Vagina (tissue), 2 donors: Measurements from ENCODE around the gene ZNF662. TPM values are rescaled to one million over a fixed set of nuclear protein-coding genes. Genes with fewer than 3 reads are reported as not detected.

ENCODE experiments used
- DNase-seq, 2 donors: peaks; one replicate each; pipeline ENCODE4 v3.0.0-alpha.2; 2017; ENCODE audit errors: extremely low spot score in 2 of 2
- H3K27ac ChIP-seq: fragments of 200-600 bp; sonication (generic); one replicate; pipeline ENCODE4 v1.5.1; 2019
- H3K27me3 ChIP-seq: fragments of 200-600 bp; sonication (generic); one replicate; pipeline ENCODE4 v1.5.1; 2019
- H3K36me3 ChIP-seq, 2 donors: fragments of 200-600 bp; sonication (generic); one replicate each; pipeline ENCODE4 v1.5.1; 2017 to 2019
- H3K4me1 ChIP-seq: fragments of 200-600 bp; sonication (generic); one replicate; pipeline ENCODE4 v1.5.1; 2019
- H3K4me3 ChIP-seq, 2 donors: fragments of 200-600 bp; sonication (generic); 1 replicate in 1 of 2; 2 replicates in 1 of 2; pipeline ENCODE4 v1.5.1; 2016 to 2019
- H3K9me3 ChIP-seq: fragments of 200-600 bp; sonication (generic); one replicate; pipeline ENCODE4 v1.5.1; 2019
- POLR2A ChIP-seq, 2 donors: fragments of 450-650 bp; IDR thresholded peaks; one replicate each; pipeline ENCODE4 v1.6.1; 2017; ENCODE audit warnings: antibody characterized with exemption in 2 of 2, mild to moderate bottlenecking in 2 of 2, moderate library complexity in 2 of 2
- POLR2AphosphoS5 ChIP-seq, 2 donors: sonication (generic); formaldehyde crosslinking; IDR thresholded peaks; one replicate each; pipeline ENCODE4 v1.9.0; 2017; ENCODE audit warnings: antibody characterized with exemption in 2 of 2, mild to moderate bottlenecking in 2 of 2, low read depth in 1 of 2; ENCODE audit not compliant: insufficient read depth in 1 of 2
- intact Hi-C: fragments of 100-400 bp; cut with DNase I; formaldehyde crosslinking; loops from one replicate; pipeline ENCODE4 v1.15.1; 2023
- total RNA-seq: library from RNA; depleted of rRNA; stranded (reverse); fragments of >200 nt; gene quantifications from one replicate; pipeline ENCODE4 v1.2.3, GENCODE V29; 2016
- TF ChIP-seq, protein P1 (sequence below), 3 experiments: fragments of 450-650 bp in 2 of 3; fragments of 200-600 bp in 1 of 3; sonication (generic) in 1 of 3; IDR thresholded peaks; one replicate each; pipeline ENCODE4 v1.5.1; 2017 to 2019; ENCODE audit warnings: antibody characterized with exemption in 3 of 3, mild to moderate bottlenecking in 2 of 3, moderate library complexity in 2 of 3

The ZNF662 gene
- total RNA-seq, 1 donor from 2014 or later: 6.6 TPM

DNA sequence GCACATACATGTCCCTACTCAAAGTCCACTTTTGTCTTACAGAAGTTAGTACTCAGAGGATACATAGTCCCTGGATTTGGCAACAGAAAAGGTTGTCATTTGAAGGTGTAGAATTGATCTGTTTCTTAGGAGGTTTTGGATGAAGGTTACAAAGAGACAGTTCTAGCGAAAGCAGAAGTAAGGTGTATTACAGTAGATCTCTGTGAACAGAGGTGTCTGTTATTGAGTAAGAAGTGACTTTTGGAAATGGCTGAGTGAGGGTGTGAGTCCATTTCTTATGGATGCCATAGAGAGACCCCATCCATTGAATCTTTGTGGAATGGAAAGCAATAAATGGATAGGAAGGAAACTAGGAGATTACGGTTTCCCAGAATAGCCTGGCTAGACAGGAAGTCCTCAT, 5.6 kb downstream of the ZNF662 start:
- Histone ChIP-seq H3K4me1 (peaks cover 15% of the 10 kb centered on the region), H3K27ac (no peak overlapping the region), H3K36me3 (peaks cover 5 to 68% of the 10 kb centered on the region in 2 donors), H3K9me3 (peaks cover 34% of the 10 kb centered on the region), H3K27me3 (no peaks in the 10 kb centered on the region), H3K4me3 (no peak overlapping the region)
- no peak for DNase-seq
- TF ChIP-seq, protein P1, sequence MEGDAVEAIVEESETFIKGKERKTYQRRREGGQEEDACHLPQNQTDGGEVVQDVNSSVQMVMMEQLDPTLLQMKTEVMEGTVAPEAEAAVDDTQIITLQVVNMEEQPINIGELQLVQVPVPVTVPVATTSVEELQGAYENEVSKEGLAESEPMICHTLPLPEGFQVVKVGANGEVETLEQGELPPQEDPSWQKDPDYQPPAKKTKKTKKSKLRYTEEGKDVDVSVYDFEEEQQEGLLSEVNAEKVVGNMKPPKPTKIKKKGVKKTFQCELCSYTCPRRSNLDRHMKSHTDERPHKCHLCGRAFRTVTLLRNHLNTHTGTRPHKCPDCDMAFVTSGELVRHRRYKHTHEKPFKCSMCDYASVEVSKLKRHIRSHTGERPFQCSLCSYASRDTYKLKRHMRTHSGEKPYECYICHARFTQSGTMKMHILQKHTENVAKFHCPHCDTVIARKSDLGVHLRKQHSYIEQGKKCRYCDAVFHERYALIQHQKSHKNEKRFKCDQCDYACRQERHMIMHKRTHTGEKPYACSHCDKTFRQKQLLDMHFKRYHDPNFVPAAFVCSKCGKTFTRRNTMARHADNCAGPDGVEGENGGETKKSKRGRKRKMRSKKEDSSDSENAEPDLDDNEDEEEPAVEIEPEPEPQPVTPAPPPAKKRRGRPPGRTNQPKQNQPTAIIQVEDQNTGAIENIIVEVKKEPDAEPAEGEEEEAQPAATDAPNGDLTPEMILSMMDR (IDR thresholded peaks at IDR 0.05): no peak
- TF ChIP-seq POLR2A (IDR thresholded peaks at IDR 0.05): no peak
- no peak for TF ChIP-seq POLR2AphosphoS5 (IDR thresholded peaks at IDR 0.05; ENCODE audit: insufficient read depth in 1 of 2, low read depth in 1 of 2)
- intact Hi-C loops: no loop called here

DNA sequence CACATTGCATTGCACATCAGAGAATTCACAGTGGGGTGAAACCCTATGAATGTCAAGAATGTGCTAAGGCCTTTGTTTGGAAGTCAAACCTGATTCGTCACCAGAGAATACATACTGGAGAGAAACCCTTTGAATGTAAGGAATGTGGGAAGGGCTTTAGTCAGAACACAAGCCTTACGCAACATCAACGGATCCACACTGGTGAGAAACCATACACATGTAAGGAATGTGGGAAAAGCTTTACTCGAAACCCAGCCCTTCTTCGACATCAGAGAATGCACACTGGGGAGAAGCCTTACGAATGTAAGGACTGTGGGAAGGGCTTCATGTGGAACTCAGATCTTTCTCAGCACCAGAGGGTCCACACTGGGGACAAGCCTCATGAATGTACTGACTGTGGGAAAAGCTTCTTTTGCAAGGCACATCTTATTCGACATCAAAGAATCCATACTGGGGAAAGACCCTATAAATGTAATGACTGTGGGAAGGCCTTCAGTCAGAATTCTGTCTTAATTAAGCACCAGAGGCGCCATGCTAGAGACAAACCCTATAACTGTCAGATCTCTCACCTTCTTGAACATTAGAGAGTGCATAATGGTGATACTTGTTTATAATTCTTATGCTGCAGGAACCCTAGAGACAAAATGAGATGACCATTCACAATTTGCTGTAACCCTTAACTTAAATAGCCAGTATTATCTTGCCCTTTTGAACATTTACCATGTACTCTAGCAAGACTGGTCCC, 9.0 kb downstream of the ZNF662 start:
- peak in 1 of 2 donors; percentile 81 for DNase-seq
- no peaks in the 10 kb centered on the region for H3K27me3 ChIP-seq
- no peak overlapping the region for H3K27ac ChIP-seq
- H3K9me3 ChIP-seq: peaks cover 46% of the 10 kb centered on the region
- H3K36me3 ChIP-seq: peaks cover 5 to 48% of the 10 kb centered on the region in 2 donors
- TF ChIP-seq POLR2AphosphoS5 (IDR thresholded peaks at IDR 0.05; ENCODE audit: insufficient read depth in 1 of 2, low read depth in 1 of 2) (no peak), POLR2A (IDR thresholded peaks at IDR 0.05) (no peak)
- TF ChIP-seq, protein P1 (IDR thresholded peaks at IDR 0.05): no peak
- H3K4me3 ChIP-seq: no peak overlapping the region
- intact Hi-C loops: no loop called here
- H3K4me1 ChIP-seq: no peaks in the 10 kb centered on the region

DNA sequence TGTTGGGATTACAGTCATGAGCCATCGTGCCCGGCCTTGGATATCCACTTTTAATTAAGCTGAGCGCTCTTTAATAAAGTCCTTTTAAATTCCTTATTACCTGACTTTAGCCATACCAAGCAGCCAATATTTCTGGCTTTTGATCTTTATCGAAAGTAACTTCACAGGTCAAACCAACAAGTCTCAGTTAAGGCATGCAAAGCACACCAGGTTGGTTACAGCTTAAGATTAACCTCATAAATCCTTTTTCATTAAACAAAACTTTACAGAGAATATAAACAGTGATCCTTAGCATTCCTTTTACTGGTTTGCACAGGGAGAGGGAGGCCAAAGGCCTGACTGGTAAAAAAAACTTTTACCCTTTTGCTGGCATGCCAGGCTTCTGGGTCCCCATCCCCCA, 17.7 kb downstream of the ZNF662 start:
- Histone ChIP-seq H3K4me3 (no peak overlapping the region), H3K9me3 (no peaks in the 10 kb centered on the region), H3K27ac (no peak overlapping the region), H3K27me3 (no peaks in the 10 kb centered on the region), H3K4me1 (no peaks in the 10 kb centered on the region), H3K36me3 (no peaks in the 10 kb centered on the region)
- no peak for DNase-seq
- TF ChIP-seq POLR2AphosphoS5 (IDR thresholded peaks at IDR 0.05; ENCODE audit: insufficient read depth in 1 of 2, low read depth in 1 of 2) (no peak), POLR2A (IDR thresholded peaks at IDR 0.05) (no peak)
- TF ChIP-seq, protein P1 (IDR thresholded peaks at IDR 0.05): no peak
- intact Hi-C loops: no loop called here

DNA sequence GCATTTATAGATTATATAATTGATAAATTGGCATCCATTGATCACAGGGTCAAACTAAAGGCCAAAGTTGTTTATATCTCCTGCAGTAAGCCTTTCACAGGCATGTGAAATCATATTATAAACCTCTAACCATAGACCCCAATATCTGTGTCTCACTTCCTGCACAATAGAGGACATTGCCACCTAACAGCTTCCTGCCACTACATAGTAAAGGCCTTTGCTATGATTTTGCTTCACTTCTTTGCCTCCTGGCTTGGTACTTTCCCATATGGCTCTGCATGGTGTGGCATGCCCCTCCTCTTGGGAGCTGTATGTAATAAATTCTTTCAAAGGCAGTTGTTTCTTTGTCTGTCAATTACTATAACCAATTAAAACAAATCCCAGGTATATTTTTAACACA, 20.4 kb downstream of the ZNF662 start:
- intact Hi-C loops: no loop called here
- Histone ChIP-seq H3K4me3 (no peak overlapping the region), H3K27me3 (no peaks in the 10 kb centered on the region), H3K27ac (no peak overlapping the region), H3K9me3 (no peaks in the 10 kb centered on the region), H3K36me3 (no peaks in the 10 kb centered on the region), H3K4me1 (no peaks in the 10 kb centered on the region)
- no peak for DNase-seq
- TF ChIP-seq POLR2AphosphoS5 (IDR thresholded peaks at IDR 0.05; ENCODE audit: insufficient read depth in 1 of 2, low read depth in 1 of 2) (no peak), POLR2A (IDR thresholded peaks at IDR 0.05) (no peak)
- TF ChIP-seq, protein P1 (IDR thresholded peaks at IDR 0.05): no peak

DNA sequence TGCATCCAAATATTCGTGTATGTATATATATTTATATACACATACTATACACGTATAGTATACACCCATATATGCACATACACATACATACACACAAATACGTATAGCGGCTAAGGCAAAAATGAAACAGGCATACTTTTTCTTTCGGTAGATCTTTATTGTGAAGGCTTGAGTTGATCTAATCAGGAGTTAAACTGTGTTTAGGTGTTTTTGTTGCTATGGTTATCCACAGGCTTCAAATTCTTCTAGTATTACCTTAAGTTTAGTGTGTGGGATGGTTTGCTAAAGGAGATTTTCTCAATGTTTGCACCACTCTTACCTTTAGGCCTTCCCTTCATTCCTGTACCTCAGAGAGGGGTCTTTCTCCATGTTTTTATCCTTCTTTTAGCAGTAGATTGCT, 28.2 kb downstream of the ZNF662 start:
- no peaks in the 10 kb centered on the region for H3K36me3 ChIP-seq
- H3K4me3 ChIP-seq: no peak overlapping the region
- no peak for DNase-seq
- H3K27me3 ChIP-seq: no peaks in the 10 kb centered on the region
- intact Hi-C loops: no loop called here
- TF ChIP-seq, protein P1 (IDR thresholded peaks at IDR 0.05): no peak
- TF ChIP-seq POLR2AphosphoS5 (IDR thresholded peaks at IDR 0.05; ENCODE audit: insufficient read depth in 1 of 2, low read depth in 1 of 2) (no peak), POLR2A (IDR thresholded peaks at IDR 0.05) (no peak)
- no peak overlapping the region for H3K27ac ChIP-seq
- no peaks in the 10 kb centered on the region for H3K4me1 ChIP-seq
- H3K9me3 ChIP-seq: no peaks in the 10 kb centered on the region
